ENCODE results near the gene SPPL2B.
"Not testable (repeated sequence)": the region's sequence is repeated elsewhere in the genome, so short reads cannot be mapped to it uniquely, and the experiment has no call there.

The SPPL2B gene, protein sequence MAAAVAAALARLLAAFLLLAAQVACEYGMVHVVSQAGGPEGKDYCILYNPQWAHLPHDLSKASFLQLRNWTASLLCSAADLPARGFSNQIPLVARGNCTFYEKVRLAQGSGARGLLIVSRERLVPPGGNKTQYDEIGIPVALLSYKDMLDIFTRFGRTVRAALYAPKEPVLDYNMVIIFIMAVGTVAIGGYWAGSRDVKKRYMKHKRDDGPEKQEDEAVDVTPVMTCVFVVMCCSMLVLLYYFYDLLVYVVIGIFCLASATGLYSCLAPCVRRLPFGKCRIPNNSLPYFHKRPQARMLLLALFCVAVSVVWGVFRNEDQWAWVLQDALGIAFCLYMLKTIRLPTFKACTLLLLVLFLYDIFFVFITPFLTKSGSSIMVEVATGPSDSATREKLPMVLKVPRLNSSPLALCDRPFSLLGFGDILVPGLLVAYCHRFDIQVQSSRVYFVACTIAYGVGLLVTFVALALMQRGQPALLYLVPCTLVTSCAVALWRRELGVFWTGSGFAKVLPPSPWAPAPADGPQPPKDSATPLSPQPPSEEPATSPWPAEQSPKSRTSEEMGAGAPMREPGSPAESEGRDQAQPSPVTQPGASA
- 20.7 to 48.3 (median 37.7) reads per million in 9 experiments for total RNA-seq

DNA sequence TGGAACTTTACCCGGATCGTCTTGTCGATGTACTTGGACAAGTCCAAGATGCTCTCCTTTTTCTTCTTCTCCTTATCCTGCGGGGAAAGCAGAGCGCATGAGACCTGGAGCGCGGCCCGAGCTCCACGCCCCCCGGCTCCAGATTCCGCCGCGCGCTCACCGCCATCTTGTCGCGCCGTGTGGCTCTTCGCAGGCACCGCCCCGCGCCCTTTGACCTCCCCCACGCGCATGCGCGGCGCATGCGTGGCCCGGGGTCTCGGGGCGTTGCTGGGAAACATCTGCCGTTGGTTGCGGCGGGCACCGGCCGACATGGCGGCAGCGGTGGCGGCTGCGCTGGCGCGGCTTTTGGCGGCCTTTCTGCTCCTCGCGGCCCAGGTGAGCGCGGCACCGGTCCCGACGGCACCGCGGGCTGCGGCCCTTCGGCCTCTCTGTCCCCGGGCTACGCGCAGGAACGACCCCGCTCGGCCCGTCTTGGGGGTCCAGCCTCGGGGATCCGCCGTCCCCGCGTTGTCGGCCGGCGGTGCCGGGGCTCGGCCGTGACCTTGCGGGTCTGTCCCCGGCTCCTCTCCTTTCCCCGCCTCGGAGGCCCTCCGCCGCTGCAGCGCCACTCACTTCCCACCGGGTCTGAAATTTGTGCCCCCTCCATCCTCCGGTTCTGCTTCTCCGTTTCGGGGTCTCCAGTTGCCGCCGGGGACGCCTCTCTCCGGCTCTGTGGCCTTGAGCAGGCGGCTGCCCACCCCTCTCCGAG lies at the start of gene SPPL2B, which contains the start of gene LSM7:
Gene SPPL2B (plus strand): TSS at position 284 of the 748 bp plus-strand sequence. CDS start 26 bp downstream, at position 310.
Gene LSM7 (minus strand): TSS at position 186 of the 748 bp plus-strand sequence. CDS start 20 bp downstream, at position 166.
- ATAC-seq (replicated peaks) = peak; percentile 84
- DNase-seq = peak; percentile 89 to 91 (median 89)
- Mint-ChIP-seq H3K27ac (peak within 1 kb of the TSS; percentile 95 to 96), H3K9me3 (no peaks in the 10 kb centered on the region), H3K36me3 (ENCODE audit: insufficient read depth) (peaks cover 43% of the 10 kb centered on the region), H3K4me1 (ENCODE audit: low read depth in 2 of 2) (peaks cover 32 to 35% of the 10 kb centered on the region in 2 donors), H3K27me3 (no peaks in the 10 kb centered on the region), H3K4me3 (peak within 1 kb of the TSS; percentile 91 to 97)

DNA sequence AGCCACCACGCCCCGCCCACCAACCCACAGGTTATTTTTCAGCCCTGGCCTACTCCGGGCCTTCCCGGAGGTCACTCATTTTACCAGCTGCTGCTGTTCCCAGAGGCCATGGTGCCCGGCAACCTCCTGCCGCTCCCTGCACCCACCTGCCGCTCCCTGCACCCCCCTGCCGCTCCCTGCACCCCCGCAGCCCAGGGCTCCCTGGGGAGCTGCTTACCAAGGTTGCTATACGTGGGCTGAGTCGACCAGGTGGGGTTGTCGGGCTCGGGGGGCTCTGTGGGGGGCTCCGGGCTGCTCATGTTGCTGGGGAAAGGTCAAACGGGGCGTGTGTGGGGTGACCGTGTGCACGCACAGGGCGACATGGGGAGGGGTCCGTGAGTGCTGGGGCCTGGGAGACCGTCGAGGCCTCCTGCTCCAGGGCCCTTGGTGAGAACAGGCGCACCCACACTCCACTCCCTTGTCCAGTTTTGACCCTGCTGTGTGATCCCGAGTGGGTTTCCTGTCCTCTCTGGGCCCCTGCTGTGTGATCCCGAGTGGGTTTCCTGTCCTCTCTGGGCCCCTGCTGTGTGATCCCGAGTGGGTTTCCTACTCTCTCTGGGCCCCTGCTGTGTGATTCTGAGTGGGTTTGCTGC lies 47.7 kb upstream of the SPPL2B start:
- Mint-ChIP-seq H3K27me3 (no peaks in the 10 kb centered on the region), H3K4me1 (ENCODE audit: low read depth in 2 of 2) (peaks cover 15 to 16% of the 10 kb centered on the region in 2 donors), H3K4me3 (peak overlapping the region in 1 of 2 donors; percentile 5), H3K27ac (peak overlapping the region in 1 of 2 donors; percentile 67), H3K36me3 (ENCODE audit: insufficient read depth) (peaks cover 85% of the 10 kb centered on the region), H3K9me3 (no peaks in the 10 kb centered on the region)
- ATAC-seq (replicated peaks) = no peak
- no peak for DNase-seq

- DNase-seq; H3K9me3 Mint-ChIP-seq; H3K27me3 Mint-ChIP-seq; ATAC-seq (replicated peaks): not testable (repeated sequence)
- H3K4me1 Mint-ChIP-seq (ENCODE audit: low read depth in 2 of 2) = peaks cover 15 to 16% of the 10 kb centered on the region in 2 donors
- peak overlapping the region; percentile 81 to 84 for H3K4me3 Mint-ChIP-seq
- H3K36me3 Mint-ChIP-seq (ENCODE audit: insufficient read depth) = peaks cover 86% of the 10 kb centered on the region
- peak overlapping the region; percentile 89 to 90 for H3K27ac Mint-ChIP-seq
Observed at GRCh38 chr19:2281265-2282061, 47.0 kb upstream of the SPPL2B start.

- ATAC-seq (replicated peaks) (peak; percentile 66), DNase-seq (peak in 2 of 3 experiments; percentile 38 to 45)
- peak within 1 kb of the TSS; percentile 89 to 90 for H3K27ac Mint-ChIP-seq
- H3K36me3 Mint-ChIP-seq (ENCODE audit: insufficient read depth) = peaks cover 83% of the 10 kb centered on the region
- H3K4me1 Mint-ChIP-seq (ENCODE audit: low read depth in 2 of 2) = peaks cover 14 to 16% of the 10 kb centered on the region in 2 donors
- H3K9me3 Mint-ChIP-seq = no peaks in the 10 kb centered on the region
- no peaks in the 10 kb centered on the region for H3K27me3 Mint-ChIP-seq
- peak within 1 kb of the TSS; percentile 81 to 84 for H3K4me3 Mint-ChIP-seq
Observed at GRCh38 chr19:2282062-2282861, 46.2 kb upstream of the SPPL2B start, which contains the start of gene PEAK3. Gene PEAK3, minus strand, starts transcription at chr19:2282175. Its CDS starts 1,244 bp downstream, at chr19:2280931.

DNA sequence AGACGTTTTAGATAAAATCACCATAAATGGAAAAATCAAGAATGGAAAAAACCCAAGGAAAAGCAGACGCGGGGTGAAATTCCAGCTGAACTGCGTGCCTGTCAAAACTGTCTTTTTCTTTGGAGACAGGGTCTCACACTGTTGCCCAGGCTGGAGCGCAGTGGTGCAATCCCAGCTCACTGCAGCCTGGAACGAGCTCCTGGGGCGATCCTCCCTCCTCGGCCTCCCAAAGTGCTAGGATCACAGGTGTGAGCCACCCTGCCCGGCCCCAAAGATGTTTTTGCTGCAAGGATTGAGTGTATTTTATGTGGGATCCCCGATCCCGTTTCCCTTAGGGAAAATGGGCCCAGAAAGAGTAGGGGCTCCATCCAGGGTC lies 45.6 kb upstream of the SPPL2B start:
- ATAC-seq (replicated peaks) (no peak), DNase-seq (no peak)
- H3K27ac Mint-ChIP-seq = peak overlapping the region; percentile 89 to 90
- no peaks in the 10 kb centered on the region for H3K9me3 Mint-ChIP-seq
- H3K36me3 Mint-ChIP-seq (ENCODE audit: insufficient read depth) = peaks cover 78% of the 10 kb centered on the region
- peaks cover 13 to 16% of the 10 kb centered on the region in 2 donors for H3K4me1 Mint-ChIP-seq (ENCODE audit: low read depth in 2 of 2)
- peak overlapping the region; percentile 81 to 84 for H3K4me3 Mint-ChIP-seq
- H3K27me3 Mint-ChIP-seq = no peaks in the 10 kb centered on the region

GRCh38 chr19:2283835-2284507 lies 44.5 kb upstream of the SPPL2B start:
- peaks cover 23 to 25% of the 10 kb centered on the region in 2 donors for H3K4me1 Mint-ChIP-seq (ENCODE audit: low read depth in 2 of 2)
- H3K27me3 Mint-ChIP-seq = no peaks in the 10 kb centered on the region
- H3K9me3 Mint-ChIP-seq = no peaks in the 10 kb centered on the region
- peaks cover 76% of the 10 kb centered on the region for H3K36me3 Mint-ChIP-seq (ENCODE audit: insufficient read depth)
- H3K27ac Mint-ChIP-seq = peak overlapping the region; percentile 16 to 72
- ATAC-seq (replicated peaks) (no peak), DNase-seq (no peak)
- no peak overlapping the region for H3K4me3 Mint-ChIP-seq

- H3K36me3 Mint-ChIP-seq (ENCODE audit: insufficient read depth) = peaks cover 81% of the 10 kb centered on the region
- ATAC-seq (replicated peaks) (no peak), DNase-seq (no peak)
- H3K27ac Mint-ChIP-seq = peak overlapping the region in 1 of 2 donors; percentile 72
- no peaks in the 10 kb centered on the region for H3K9me3 Mint-ChIP-seq
- H3K4me1 Mint-ChIP-seq (ENCODE audit: low read depth in 2 of 2) = peaks cover 33 to 34% of the 10 kb centered on the region in 2 donors
- no peaks in the 10 kb centered on the region for H3K27me3 Mint-ChIP-seq
- no peak overlapping the region for H3K4me3 Mint-ChIP-seq
Observed at GRCh38 chr19:2286402-2287140, 41.9 kb upstream of the SPPL2B start.

- Mint-ChIP-seq H3K9me3 (no peaks in the 10 kb centered on the region), H3K4me3 (peak overlapping the region in 1 of 2 donors; percentile 84), H3K36me3 (ENCODE audit: insufficient read depth) (peaks cover 81% of the 10 kb centered on the region)
Observed at GRCh38 chr19:2287585-2288337, 40.7 kb upstream of the SPPL2B start.

DNA sequence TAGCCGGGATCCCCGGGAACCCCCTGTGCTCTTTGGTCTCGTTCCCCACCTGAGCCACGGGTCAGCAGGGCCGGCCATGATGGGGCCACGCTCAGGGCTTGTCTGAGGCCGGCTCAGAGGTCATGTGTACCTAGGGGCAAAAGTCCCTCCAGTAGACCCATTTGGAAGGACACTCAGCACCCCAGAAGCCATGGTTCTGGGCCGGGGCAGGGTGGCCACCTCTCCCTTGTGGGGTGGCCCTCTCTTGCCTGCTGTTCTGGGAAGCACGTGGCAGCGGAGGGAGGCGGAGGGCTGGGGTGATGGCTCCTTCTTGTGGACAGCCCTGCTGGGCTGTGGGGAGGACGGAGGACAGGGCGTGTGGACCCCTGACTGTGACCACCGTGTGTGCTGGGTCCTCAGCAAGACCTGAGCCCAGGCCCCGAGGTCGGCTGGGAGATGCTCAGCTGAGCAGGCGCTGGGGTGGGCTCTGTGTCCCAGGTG lies 40.1 kb upstream of the SPPL2B start:
- Mint-ChIP-seq H3K9me3 (no peaks in the 10 kb centered on the region), H3K27me3 (no peaks in the 10 kb centered on the region), H3K4me3 (peak overlapping the region; percentile 84 to 90), H3K36me3 (ENCODE audit: insufficient read depth) (peaks cover 80% of the 10 kb centered on the region), H3K4me1 (ENCODE audit: low read depth in 2 of 2) (peaks cover 26 to 27% of the 10 kb centered on the region in 2 donors), H3K27ac (peak overlapping the region; percentile 87 to 91)
- no peak for ATAC-seq (replicated peaks)
- no peak for DNase-seq

More at GRCh38 chr19:2287585-2288337, 40.7 kb upstream of the SPPL2B start:
- H3K4me1 Mint-ChIP-seq (ENCODE audit: low read depth in 2 of 2) = peaks cover 25 to 27% of the 10 kb centered on the region in 2 donors
- DNase-seq (no peak), ATAC-seq (replicated peaks) (no peak)
- no peaks in the 10 kb centered on the region for H3K27me3 Mint-ChIP-seq
- peak overlapping the region; percentile 87 to 91 for H3K27ac Mint-ChIP-seq

Measured in effector memory CD8-positive, alpha-beta T cell (primary cell).